ENCODE results near the gene LRRC17. TPM values are rescaled to one million over a fixed set of nuclear protein-coding genes. Genes with fewer than 3 reads are reported as not detected.

LRRC17 gene
- total and polyA plus RNA-seq, 9 of the 15 experiments (the other 6 are each of a cell fraction or from before 2014, with no cell fraction given) = 0.03 to 0.18 (median 0.12) TPM; not detected in 5

DNA sequence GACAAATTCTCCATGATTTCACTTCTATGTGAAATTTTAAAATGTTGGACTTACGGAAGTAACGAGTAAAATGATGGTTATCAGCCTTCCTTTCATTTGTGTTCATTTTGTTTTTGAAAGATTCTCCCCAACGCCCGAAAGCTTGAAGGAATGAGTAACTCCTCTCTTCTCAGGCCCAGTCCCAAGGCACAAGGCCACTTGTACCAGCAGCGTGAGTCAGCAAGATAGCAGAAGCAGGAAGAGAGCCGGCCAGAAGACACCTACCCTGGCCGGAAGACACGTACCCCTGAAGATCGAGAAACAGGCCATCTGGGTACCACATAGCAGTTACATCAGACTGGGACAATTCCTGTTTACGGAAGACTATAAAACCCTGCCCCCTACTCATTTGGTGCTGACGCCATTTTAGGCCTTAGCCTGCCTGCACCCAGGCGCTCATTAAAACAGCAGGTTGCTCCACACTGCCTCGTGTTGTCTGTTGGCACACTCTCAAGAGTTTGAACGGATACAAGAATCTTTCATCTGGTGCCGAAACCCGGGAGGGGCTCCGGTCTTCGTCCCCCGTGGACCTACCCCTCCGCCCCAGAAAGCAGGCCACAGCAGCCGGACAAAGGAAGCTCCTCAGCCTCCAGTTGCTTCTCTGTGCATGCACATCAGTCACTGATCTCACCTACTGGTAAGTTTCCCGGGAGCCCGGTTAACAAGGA is 60.4 kb downstream of the LRRC17 start:
- CTCF ChIA-PET (ENCODE audit: low intra/inter-chr PET ratio) = no interaction called here
- peak overlapping the region; percentile 100 for H3K4me2 ChIP-seq (ENCODE audit: insufficient read depth, low read length)
- H3K4me1 ChIP-seq (replicated peaks in 1 of 2; ENCODE audit: control insufficient read depth in 2 of 2, insufficient read depth in 2 of 2, low read length in 2 of 2) = peaks cover 11 to 16% of the 10 kb centered on the region in 2 experiments; a peak in 4 of 5 replicates
- peak overlapping the region; percentile 82 for H3K4me3 ChIP-seq
- no peaks in the 10 kb centered on the region for H3K27me3 ChIP-seq (ENCODE audit: control insufficient read depth in 2 of 2, insufficient read depth in 2 of 2, low read length in 2 of 2)
- in situ Hi-C loops (cut with MboI) (no loop called here), intact Hi-C loops (cut with micrococcal nuclease) (loop anchor here (1.0 to 5.0 kb wide), 3 partner anchors 20 to 226 kb away; partner anchors contain the start of gene FAM185A)
- H3K27ac ChIP-seq (ENCODE audit: extremely low read depth, low read depth, low read length) = peak overlapping the region; percentile 99
- ATAC-seq (peak; percentile 73), FAIRE-seq (peak; percentile 93), DNase-seq (ENCODE audit: extremely low read depth in 1 of 4, low spot score in 3 of 4) (peak; percentile 46 to 96 (median 53))
- H2AFZ ChIP-seq (ENCODE audit: low read depth, low read length) = peak overlapping the region; percentile 71
- POLR2A ChIA-PET = interaction anchor here (0.8 to 1.4 kb wide), 5 partner anchors 12 to 135 kb away, joined by 3 to 6 read pairs (median 3); partner anchors contain the start of gene ARMC10
- no TSS peak for BruUV-seq (replicated peaks)
- H3K9me3 ChIP-seq (replicated peaks; ENCODE audit: control insufficient read depth, insufficient read depth, low read depth, low read length) = peaks cover 2% of the 10 kb centered on the region; the same call in 1 of the 2 replicates
- no peaks in the 10 kb centered on the region for H3K9me1 ChIP-seq (ENCODE audit: control insufficient read depth, insufficient read depth, low read length)
- WGBS (ENCODE audit: insufficient coverage, low coverage, missing lambda C conversion rate) = under 1% methylated on average over 22 of the region's 23 CpGs
- H3K36me3 ChIP-seq (ENCODE audit: control insufficient read depth, insufficient read depth, low read length) = peaks cover 44% of the 10 kb centered on the region
- H3K9ac ChIP-seq (ENCODE audit: insufficient read depth in 1 of 2, low read depth in 2 of 2, low read length in 2 of 2) = peak overlapping the region; percentile 97 to 99
- peaks cover 96% of the 10 kb centered on the region for H3K79me2 ChIP-seq (ENCODE audit: control insufficient read depth, insufficient read depth, low read length)
- no peaks in the 10 kb centered on the region for H4K20me1 ChIP-seq (replicated peaks; ENCODE audit: control insufficient read depth, insufficient read depth, low read length)
- TF ChIP-seq PCBP2 (IDR thresholded peaks at IDR 0.05; ENCODE audit: low read depth, low read length, poor library complexity, severe bottlenecking) (no peak), ZNF449 (CRISPR knock-in tag; IDR thresholded peaks at IDR 0.05) (0 out of 2 replicates have a peak, but pooled peaks have one; percentile 21), SREBF2 (CRISPR knock-in tag; IDR thresholded peaks at IDR 0.05) (no peak), BCL6 (CRISPR knock-in tag; IDR thresholded peaks at IDR 0.05) (no peak; the same call in 1 of the 2 replicates), TFAM (CRISPR knock-in tag; conservative IDR thresholded peaks at IDR 0.05) (no peak), ZNF232 (CRISPR knock-in tag; IDR thresholded peaks at IDR 0.05) (peak; percentile 52; the same call in 1 of the 2 replicates), DNMT1 (IDR thresholded peaks at IDR 0.05) (no peak; the same call in 1 of the 2 replicates), ARID2 (IDR thresholded peaks at IDR 0.05) (no peak), RBM17 (IDR thresholded peaks at IDR 0.05; ENCODE audit: borderline replicate concordance, low read depth, low read length) (no peak), HMGXB4 (CRISPR knock-in tag; IDR thresholded peaks at IDR 0.05) (peak; percentile 62; the same call in 1 of the 2 replicates)
